ENCODE data around the gene ATP1A1. TPM values are rescaled to one million over a fixed set of nuclear protein-coding genes. Genes with fewer than 3 reads are reported as not detected.

ATP1A1 gene
- polyA plus RNA-seq, 2 of the 4 experiments (the other 2 are of a cell fraction): 119 to 171 TPM

DNA sequence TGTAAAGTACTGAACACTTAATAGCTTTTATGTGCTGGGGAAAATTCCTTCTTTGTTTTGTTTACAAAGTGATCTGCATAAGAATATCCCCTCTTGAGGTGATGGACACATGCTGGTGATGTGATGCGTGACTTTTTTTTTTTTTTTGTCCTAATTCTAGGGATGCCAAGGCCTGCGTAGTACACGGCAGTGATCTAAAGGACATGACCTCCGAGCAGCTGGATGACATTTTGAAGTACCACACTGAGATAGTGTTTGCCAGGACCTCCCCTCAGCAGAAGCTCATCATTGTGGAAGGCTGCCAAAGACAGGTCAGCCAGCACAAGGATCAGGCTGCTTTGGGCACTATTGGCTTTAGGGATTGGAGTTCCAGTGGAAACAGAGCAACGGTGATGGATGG, 24.7 kb downstream of the ATP1A1 start:
- ATAC-seq: no peak
- Histone ChIP-seq H3K27ac (no peak overlapping the region), H3K4me1 (no peaks in the 10 kb centered on the region), H3K9me3 (no peaks in the 10 kb centered on the region), H3K4me2 (no peak overlapping the region), H3K4me3 (no peak overlapping the region)
- POLR2A ChIA-PET: no interaction called here
- WGBS (ENCODE audit: missing lambda C conversion rate): 93% methylated on average over 5 of the region's 5 CpGs
- no peak for FAIRE-seq
- TF ChIP-seq CBX2 (IDR thresholded peaks at IDR 0.05; ENCODE audit: borderline replicate concordance, low read depth): no peak
- no peak for TF ChIP-seq CBX8 (IDR thresholded peaks at IDR 0.05)
- CTCF ChIA-PET: interaction anchor here (1.5 kb wide), 1 partner anchor 244 kb away, joined by 6 read pairs; no protein-coding TSS in a partner anchor
- DNase-seq (ENCODE audit: low read depth in 1 of 2, low spot score in 1 of 2): no peak

DNA sequence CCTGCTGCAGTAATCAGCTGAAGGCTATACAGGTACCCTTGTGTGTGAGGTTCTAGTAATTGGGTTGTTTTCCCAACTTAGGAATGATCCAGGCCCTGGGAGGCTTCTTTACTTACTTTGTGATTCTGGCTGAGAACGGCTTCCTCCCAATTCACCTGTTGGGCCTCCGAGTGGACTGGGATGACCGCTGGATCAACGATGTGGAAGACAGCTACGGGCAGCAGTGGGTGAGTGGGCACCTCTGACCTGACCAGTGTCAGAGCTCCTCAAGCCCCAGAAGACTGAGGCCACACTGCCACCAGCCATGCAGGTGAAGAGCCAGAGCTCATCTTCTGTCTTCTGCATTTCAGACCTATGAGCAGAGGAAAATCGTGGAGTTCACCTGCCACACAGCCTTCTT, 27.7 kb downstream of the ATP1A1 start:
- Histone ChIP-seq H3K4me3 (no peak overlapping the region), H3K4me2 (no peak overlapping the region), H3K4me1 (no peaks in the 10 kb centered on the region), H3K9me3 (no peaks in the 10 kb centered on the region), H3K27ac (no peak overlapping the region)
- CTCF ChIA-PET: no interaction called here
- TF ChIP-seq CHD2 (IDR thresholded peaks at IDR 0.05; ENCODE audit: low read length, partially characterized antibody): no peak
- no peak for TF ChIP-seq CBX8 (IDR thresholded peaks at IDR 0.05)
- TF ChIP-seq MYC (IDR thresholded peaks at IDR 0.05; ENCODE audit: borderline replicate concordance, low read length): no peak
- no peak for TF ChIP-seq POLR2AphosphoS2 (conservative IDR thresholded peaks at IDR 0.05; ENCODE audit: low read length)
- TF ChIP-seq TP53 (CRISPR knock-in tag; IDR thresholded peaks at IDR 0.05): no peak
- TF ChIP-seq CEBPB (IDR thresholded peaks at IDR 0.05): no peak
- no peak for TF ChIP-seq EHF (CRISPR knock-in tag; IDR thresholded peaks at IDR 0.05)
- TF ChIP-seq NPAS2 (CRISPR knock-in tag; IDR thresholded peaks at IDR 0.05; ENCODE audit: borderline replicate concordance): no peak
- TF ChIP-seq, protein P1, sequence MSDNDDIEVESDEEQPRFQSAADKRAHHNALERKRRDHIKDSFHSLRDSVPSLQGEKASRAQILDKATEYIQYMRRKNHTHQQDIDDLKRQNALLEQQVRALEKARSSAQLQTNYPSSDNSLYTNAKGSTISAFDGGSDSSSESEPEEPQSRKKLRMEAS (IDR thresholded peaks at IDR 0.05): no peak
- TF ChIP-seq NFE2L2 (conservative IDR thresholded peaks at IDR 0.05; ENCODE audit: low read length): no peak
- TF ChIP-seq ZNF302 (CRISPR knock-in tag; IDR thresholded peaks at IDR 0.05): no peak
- TF ChIP-seq MAZ (IDR thresholded peaks at IDR 0.05; ENCODE audit: borderline replicate concordance, low read depth, low read length): no peak
- no peak for TF ChIP-seq KDM5A (IDR thresholded peaks at IDR 0.05)
- TF ChIP-seq, protein P2, sequence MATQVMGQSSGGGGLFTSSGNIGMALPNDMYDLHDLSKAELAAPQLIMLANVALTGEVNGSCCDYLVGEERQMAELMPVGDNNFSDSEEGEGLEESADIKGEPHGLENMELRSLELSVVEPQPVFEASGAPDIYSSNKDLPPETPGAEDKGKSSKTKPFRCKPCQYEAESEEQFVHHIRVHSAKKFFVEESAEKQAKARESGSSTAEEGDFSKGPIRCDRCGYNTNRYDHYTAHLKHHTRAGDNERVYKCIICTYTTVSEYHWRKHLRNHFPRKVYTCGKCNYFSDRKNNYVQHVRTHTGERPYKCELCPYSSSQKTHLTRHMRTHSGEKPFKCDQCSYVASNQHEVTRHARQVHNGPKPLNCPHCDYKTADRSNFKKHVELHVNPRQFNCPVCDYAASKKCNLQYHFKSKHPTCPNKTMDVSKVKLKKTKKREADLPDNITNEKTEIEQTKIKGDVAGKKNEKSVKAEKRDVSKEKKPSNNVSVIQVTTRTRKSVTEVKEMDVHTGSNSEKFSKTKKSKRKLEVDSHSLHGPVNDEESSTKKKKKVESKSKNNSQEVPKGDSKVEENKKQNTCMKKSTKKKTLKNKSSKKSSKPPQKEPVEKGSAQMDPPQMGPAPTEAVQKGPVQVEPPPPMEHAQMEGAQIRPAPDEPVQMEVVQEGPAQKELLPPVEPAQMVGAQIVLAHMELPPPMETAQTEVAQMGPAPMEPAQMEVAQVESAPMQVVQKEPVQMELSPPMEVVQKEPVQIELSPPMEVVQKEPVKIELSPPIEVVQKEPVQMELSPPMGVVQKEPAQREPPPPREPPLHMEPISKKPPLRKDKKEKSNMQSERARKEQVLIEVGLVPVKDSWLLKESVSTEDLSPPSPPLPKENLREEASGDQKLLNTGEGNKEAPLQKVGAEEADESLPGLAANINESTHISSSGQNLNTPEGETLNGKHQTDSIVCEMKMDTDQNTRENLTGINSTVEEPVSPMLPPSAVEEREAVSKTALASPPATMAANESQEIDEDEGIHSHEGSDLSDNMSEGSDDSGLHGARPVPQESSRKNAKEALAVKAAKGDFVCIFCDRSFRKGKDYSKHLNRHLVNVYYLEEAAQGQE (IDR thresholded peaks at IDR 0.05): no peak
- TF ChIP-seq HOXB5 (CRISPR knock-in tag; IDR thresholded peaks at IDR 0.05): no peak
- TF ChIP-seq, protein P3, sequence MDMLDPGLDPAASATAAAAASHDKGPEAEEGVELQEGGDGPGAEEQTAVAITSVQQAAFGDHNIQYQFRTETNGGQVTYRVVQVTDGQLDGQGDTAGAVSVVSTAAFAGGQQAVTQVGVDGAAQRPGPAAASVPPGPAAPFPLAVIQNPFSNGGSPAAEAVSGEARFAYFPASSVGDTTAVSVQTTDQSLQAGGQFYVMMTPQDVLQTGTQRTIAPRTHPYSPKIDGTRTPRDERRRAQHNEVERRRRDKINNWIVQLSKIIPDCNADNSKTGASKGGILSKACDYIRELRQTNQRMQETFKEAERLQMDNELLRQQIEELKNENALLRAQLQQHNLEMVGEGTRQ (IDR thresholded peaks at IDR 0.05): no peak
- no peak for TF ChIP-seq FOXS1 (CRISPR knock-in tag; IDR thresholded peaks at IDR 0.05)
- TF ChIP-seq, protein P4, sequence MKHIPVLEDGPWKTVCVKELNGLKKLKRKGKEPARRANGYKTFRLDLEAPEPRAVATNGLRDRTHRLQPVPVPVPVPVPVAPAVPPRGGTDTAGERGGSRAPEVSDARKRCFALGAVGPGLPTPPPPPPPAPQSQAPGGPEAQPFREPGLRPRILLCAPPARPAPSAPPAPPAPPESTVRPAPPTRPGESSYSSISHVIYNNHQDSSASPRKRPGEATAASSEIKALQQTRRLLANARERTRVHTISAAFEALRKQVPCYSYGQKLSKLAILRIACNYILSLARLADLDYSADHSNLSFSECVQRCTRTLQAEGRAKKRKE (CRISPR knock-in tag; IDR thresholded peaks at IDR 0.05; ENCODE audit: low read depth): no peak
- no peak for TF ChIP-seq NR3C1 (IDR thresholded peaks at IDR 0.05)
- no peak for TF ChIP-seq FOSB (CRISPR knock-in tag; IDR thresholded peaks at IDR 0.05)
- no peak for ATAC-seq
- WGBS (ENCODE audit: missing lambda C conversion rate): 92% methylated on average over 6 of the region's 6 CpGs
- FAIRE-seq: no peak
- POLR2A ChIA-PET: no interaction called here
- DNase-seq (ENCODE audit: low read depth in 1 of 2, low spot score in 1 of 2): no peak

Data from A549 (cell line).